Right renal pelvis (tissue), 4 donors: Measurements from ENCODE around the gene FIBP. TPM values are rescaled to one million over a fixed set of nuclear protein-coding genes. Genes with fewer than 3 reads are reported as not detected.
A peak's percentile ranks its signal among the peaks of the same experiment; 100 is the strongest.

ENCODE experiments used
- DNase-seq, 4 donors: peaks; one replicate each; pipeline ENCODE4 v3.0.0-alpha.2; 2013; ENCODE audit warnings: low read depth in 4 of 4, low spot score in 3 of 4, missing footprints in 1 of 4
- polyA plus RNA-seq, 4 donors: library from polyadenylated mRNA; unstranded; fragments of 120-200 nt; gene quantifications; one replicate each; pipeline ENCODE4 v1.2.1, GENCODE V29; 2013; ENCODE audit not compliant: insufficient read length in 4 of 4

The FIBP gene
- 100 to 1,000 TPM in 2 of 4 donors, 10 to 100 TPM in 2; 90.9 to 107 (median 100) TPM for polyA plus RNA-seq

GRCh38 chr11:65888163-65888814 lies at the start of gene FIBP:
Gene FIBP, minus strand, starts transcription at chr11:65888471. Its CDS starts 53 bp downstream, at chr11:65888418.
- peak; percentile 91 to 95 (median 94) for DNase-seq

DNA sequence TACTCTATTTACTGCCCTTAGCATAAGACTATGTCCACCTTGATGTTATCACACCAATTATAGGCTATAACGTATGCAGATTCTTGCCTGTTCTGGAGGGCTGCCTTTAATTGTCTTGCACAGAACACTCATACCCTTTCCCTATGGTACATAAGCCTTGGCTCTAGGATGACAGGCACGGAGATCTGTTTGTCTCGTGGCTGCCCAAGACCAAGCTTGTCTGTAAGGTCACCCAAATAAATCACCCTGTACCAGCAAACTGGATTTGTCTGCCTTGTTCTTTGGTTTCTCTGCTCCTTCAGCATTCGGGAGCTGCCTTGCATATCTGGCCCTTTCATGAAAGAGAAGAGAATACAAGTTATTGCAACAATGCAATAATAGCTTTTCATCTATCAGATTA lies 49.5 kb upstream of the FIBP start:
- no peak for DNase-seq

GRCh38 chr11:65934014-65934413 lies 45.7 kb upstream of the FIBP start:
- no peak for DNase-seq

GRCh38 chr11:65932558-65932919 lies 44.3 kb upstream of the FIBP start:
- no peak for DNase-seq

- DNase-seq, result no peak
Measured at GRCh38 chr11:65931773-65932557, 43.7 kb upstream of the FIBP start.

GRCh38 chr11:65928667-65929066 lies 40.4 kb upstream of the FIBP start:
- no peak for DNase-seq

- no peak for DNase-seq
Measured at GRCh38 chr11:65927904-65928397, 39.7 kb upstream of the FIBP start.

DNA sequence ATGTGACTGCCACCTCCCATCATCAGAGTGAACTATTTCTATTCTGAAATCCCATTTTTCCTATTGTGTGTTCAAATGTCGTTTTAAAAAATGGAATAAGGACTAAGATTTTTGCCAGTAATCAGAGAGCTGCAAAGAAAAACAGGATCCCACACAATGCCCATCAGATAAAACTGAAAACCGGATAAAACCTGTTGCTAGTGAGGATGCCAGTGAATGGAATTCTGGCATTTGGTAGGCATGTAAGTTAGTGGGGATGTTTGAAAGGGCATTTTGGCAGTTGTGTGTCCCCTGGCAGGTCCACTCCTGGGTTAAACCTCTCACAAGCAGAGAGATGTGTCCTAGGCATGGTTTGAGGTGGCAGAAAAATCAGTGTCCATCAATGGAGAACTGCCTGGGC lies 37.1 kb upstream of the FIBP start:
- no peak for DNase-seq

- DNase-seq, result no peak
Measured at GRCh38 chr11:65922565-65922964, 34.3 kb upstream of the FIBP start.

GRCh38 chr11:65921876-65922275 lies 33.6 kb upstream of the FIBP start:
- no peak for DNase-seq

GRCh38 chr11:65921033-65921555 lies 32.8 kb upstream of the FIBP start:
- no peak for DNase-seq

DNA sequence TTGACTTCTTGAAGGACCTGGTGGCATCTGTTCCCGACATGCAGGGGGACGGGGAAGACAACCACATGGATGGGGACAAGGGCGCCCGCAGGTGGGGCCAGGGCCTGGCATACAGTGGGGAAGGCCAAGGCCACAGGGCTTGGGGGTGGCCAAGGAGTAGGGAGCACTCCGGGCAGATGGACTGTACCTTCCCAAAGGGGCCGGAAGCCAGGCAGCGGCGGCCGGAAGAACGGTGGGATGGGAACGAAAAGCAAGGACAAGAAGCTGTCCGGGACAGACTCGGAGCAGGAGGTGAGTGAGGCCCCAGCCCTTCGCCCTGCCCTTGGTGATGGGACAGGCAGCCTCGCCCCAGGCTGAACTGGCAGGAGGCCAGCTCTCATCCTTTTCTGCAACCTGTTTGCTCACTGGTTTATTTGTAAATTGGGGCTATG lies 32.1 kb upstream of the FIBP start:
- DNase-seq, result no peak

DNA sequence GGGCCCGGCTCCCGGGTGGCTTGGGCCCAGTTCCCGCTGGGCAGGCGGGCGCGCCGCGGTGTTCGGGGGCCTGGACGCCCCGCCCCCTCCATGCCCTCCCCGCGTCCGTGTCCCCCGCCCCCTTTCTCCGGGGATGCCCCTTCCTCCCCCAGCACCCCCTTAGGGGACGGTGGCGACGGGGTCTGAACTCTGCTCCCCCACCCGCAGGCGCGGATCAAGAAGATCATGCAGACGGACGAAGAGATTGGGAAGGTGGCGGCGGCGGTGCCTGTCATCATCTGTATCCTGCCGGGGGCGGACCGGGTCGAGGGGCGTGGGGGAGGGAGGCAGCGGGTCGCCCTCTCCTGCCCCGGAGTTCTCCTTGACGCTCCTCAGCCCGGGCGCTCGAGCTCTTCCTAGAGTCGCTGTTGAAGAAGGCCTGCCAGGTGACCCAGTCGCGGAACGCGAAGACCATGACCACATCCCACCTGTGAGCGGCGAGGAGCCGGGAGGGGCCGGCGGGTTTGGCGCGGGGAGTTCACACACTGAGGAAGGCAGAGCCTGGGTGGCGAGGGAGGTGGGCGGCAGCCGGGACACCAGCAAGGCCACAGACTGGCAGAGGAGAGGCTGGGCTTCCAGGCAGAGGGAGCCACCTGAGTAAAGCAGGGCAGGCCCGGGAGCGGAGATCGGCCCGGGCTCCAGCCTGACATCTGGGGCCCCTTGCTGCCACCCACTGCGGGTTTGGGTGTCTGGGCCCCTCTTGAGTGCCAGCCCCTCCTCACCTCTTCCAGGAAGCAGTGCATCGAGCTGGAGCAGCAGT lies 31.5 kb upstream of the FIBP start:
- no peak for DNase-seq

DNA sequence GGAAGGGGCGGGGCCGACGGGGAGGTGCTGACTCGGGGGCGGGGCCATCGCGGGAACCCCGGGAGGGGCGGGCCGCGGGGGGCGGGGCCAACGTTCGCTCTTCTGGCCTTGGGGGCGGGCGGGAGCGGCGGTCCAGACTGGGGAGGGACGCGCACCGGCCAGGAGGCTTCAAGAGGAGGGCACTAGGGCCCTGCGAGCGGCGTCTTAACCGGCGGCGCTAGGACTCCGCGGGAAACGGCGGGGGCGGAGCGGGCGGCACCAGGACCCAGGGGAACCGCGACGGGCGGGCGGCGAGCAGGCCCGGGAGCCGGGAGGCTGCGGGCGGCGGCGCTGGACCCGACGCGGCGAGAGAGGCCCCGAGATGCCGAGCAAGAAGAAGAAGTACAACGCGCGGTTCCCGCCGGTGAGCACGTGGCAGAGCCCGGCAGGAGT lies 30.9 kb upstream of the FIBP start, which contains the start of gene DRAP1:
Gene DRAP1 (plus strand): TSS at position 286 of the 432 bp plus-strand sequence. CDS start 76 bp downstream, at position 362.
- peak; percentile 87 to 95 (median 93) for DNase-seq

DNA sequence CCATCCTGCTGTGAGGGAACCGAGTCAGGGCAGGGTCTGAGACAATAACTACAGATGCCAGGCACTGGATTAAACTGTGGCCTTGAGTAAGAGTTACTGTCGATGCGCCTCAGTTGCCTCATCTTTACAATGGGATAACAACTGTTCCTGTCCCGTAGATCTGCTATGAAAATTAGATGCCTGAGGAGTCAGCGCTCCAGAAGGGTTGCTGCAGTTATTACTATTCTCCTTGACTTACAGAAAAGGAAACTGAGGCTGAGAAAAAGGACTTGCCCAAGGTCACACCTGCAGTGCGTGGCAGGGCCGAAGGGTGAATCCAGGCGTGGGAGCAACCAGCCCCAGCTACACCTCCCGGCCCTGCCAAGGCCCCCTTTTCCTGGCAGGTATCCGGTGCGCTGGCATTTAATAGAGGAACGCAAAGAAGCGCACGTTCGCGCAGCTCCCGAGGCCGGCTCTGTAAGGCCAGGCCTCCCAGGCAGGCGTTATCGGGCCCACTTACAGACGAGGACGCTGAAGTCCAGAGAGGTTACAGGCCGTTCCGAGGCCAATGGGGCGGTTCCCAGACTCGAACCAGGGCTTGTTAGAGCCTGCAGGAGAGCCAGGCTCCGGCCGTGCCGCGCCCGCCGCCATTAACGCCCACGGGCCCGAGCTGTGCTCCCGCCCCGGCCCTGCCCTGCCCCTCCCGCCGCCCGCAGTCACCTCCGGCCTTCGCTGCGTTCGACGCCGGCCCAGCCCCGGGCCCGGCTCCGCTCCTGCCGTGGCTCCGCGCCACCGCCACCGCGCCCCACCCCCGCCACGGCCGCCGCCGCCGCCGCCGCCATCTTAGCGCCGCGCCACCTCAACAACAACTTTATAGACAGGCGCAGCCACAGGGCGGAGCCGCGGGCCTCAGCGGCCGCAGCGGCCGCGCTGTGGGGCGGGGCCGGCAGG lies 30.2 kb upstream of the FIBP start, which contains the start of gene C11orf68:
Gene C11orf68 (minus strand): TSS at position 852 of the 930 bp plus-strand sequence. CDS start 31 bp downstream, at position 821.
- DNase-seq, result no peak

DNA sequence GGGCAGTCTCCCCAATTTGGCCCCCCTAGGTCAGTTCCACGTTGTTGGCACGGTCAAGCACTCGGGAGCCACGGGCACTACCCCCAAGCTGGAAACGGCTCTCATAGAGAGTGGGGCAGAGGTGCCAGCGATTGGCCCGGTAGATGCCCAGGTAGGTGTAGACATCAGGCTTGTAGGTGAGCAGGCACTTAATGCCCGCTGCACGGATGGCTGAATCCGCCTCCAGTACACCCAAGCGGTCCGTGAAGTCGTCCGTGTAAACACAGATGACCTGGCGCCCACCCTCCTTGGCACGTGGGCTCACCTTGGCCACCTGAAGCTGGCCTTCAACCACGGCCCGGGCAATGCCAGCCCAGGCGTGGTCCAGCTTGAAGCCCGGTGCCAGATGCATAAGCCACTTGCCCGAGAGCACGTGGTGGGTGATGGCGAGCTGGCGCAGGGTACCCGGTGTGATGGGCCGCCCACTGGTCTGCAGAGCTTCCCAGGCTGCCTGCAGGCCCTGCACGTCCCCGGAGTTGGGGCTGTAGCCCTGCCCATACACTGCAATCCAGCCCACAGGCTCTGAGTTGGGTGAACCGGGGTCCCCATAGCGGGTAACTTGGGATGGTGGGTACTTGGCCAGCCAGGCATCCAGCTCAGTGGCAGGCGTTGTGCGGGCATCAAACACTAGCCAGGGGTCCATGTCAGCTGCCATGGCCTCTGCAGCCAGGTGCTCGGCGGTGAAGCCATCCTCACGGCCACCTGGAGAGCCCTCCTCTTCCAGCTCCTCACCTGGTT lies 29.4 kb upstream of the FIBP start:
- no peak for DNase-seq

- no peak for DNase-seq
Measured at GRCh38 chr11:65917077-65917433, 28.8 kb upstream of the FIBP start.

DNA sequence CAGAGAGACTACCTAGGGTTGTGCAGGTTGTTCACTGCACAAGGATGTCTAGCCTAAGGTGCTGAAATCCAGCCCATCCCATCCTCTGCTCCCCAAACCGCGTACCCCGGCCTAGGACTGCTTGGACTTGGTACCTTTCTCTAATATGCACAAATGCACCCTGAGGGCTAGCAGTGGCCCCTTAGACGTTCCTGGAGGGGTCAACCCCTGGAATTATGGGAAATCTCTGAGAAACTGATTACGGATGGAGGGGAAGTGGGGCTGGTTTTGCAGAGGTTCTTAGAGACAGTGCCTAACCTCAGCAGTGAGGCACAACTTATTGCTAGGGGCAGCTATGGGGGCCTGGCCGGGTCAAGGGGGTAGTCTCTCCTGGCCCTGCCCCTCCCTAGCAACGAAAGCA lies 28.1 kb upstream of the FIBP start:
- no peak for DNase-seq

GRCh38 chr11:65915821-65916251 lies 27.6 kb upstream of the FIBP start:
- no peak for DNase-seq
